GM18870 (cell line): ENCODE data around the gene ADAMTS2.

ENCODE experiments used
- ATAC-seq: cut with Tn5 transposase; IDR thresholded peaks from one replicate; pipeline ENCODE4 v1.9.1; 2021; ENCODE audit warnings: moderate library complexity; ENCODE audit not compliant: unreplicated experiment

ADAMTS2 gene

DNA sequence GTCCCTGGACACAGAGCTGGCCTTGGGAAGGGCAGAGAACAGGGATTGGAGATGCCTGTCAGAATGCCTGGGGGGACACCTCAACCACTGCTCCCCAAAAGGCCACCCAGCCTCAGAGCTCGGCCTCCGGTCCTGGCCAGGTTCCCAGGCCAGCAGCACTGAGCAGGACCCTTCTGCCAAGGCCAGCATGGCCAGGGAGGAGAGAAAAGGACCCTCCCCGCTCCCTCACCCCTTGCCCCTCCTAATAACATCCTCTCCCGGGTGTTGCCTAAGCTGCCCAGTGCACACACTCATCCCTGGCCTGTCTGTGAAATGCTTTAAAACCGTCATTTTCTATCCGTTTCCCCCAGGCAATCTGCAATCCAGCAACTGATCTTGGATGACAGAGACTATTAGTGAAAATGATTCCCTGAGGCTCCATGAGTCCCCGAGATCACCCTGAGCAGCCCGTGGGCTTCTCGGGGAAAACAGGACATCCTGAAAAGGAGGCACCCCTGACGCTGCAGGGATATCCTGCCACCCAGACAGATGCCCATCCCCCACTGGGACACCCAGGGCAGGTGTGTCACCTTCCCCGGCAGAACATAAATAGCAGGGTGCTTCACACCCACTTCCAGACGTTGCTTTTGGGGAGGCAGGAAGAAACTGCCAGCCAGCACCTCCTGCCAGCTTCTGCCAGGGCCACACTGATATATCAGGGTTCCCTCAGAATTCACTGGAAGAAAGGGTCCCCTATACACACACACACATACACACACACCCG, 75.3 kb downstream of the ADAMTS2 start:
- no peak for ATAC-seq

GRCh38 chr5:179268966-179269693, 76.1 kb downstream of the ADAMTS2 start:
- ATAC-seq = no peak

- no peak for ATAC-seq
These were observed 76.8 kb downstream of the ADAMTS2 start for GRCh38 chr5:179268399-179268952.

DNA sequence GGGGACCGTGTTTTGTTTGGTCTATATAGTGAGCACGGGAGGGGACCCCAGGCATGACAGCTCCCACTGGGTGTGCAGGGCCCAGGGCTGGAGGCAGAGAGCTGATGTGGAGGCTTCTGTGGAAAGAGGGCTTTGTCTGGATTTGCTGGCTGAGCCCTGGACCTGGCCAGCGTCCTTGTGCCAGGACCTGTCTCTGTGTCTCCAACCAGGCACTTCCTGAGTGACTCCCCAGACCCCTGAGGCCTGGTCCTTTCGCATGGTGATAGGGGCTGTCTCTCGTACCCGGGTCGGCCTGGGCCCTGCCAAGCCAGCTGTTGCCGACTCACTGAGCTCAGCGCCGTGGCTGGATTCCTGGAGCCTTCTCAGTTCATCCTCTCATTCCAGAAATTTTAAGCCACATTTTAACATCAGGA, 77.6 kb downstream of the ADAMTS2 start:
- no peak for ATAC-seq

- ATAC-seq = no peak
These were observed 78.1 kb downstream of the ADAMTS2 start for GRCh38 chr5:179267071-179267670.

- no peak for ATAC-seq
These were observed 78.8 kb downstream of the ADAMTS2 start for GRCh38 chr5:179266291-179267070.

- no peak for ATAC-seq
These were observed 79.6 kb downstream of the ADAMTS2 start for GRCh38 chr5:179265514-179266290.

DNA sequence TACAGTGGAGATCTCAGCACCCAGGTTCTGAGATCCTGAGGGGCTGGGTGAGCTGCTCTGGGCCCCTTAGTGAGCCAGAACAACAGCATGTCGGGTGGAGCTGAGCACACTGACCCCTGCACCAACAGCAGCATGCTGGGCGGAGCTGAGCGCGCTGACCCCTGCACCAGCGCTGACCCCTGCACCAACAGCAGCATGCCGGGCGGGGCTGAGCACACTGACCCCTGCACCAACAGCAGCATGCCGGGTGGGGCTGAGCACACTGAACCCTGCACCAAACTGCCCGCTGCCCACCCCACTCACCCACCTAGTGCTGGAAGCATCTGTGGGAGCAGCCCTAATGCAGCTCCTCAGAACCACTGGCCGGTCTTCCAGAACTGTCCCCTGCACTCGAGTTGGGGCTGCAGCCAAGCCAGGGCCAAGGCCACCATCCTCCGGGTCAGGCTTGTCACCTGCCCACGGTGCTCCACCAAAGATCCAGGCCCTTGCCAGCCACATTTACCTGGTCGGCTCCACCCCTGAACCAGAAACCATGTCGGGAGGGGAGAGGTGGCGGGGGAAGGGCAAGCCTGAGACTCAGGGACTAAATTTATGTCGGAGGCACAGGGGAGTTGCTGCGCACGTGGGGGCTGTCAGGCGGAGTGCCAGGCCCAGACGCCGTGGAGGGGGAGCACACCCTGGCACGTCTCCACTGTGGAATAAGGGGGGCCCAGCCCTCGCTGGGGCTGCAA, 80.3 kb downstream of the ADAMTS2 start:
- ATAC-seq = no peak

- ATAC-seq = no peak
These were observed 81.0 kb downstream of the ADAMTS2 start for GRCh38 chr5:179264053-179264782.

DNA sequence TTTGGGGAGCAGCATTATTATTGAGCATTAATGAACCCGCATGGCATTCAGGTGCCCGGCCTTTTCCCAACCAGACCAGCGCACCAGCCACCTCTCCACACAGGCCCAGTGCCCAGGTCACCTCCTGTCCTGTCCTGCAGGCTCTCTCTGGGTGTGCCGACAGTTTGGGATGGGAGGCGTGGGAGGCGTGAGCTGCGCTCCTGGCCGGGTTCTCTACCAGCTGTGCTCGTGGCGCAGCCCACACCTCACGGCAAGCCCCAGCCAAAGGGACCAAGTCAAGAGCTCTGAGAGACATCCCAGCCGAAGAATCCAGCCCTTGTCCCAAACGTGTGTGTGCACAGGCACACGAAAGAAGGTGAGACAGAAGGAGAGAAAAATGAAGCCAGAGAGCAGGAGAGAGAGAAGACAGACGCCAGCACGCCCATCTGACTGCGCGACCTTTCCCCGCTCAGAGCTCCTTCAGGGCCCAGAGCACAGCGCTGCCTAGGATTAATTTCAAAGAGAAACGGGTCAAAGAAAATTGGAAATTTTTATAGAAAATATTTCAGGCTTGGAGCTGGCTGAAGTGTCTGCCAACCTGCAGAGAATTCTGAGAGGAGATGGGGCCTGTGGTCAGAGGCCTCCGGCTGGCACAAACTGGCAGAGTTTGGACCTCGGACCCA, 81.7 kb downstream of the ADAMTS2 start:
- no peak for ATAC-seq

DNA sequence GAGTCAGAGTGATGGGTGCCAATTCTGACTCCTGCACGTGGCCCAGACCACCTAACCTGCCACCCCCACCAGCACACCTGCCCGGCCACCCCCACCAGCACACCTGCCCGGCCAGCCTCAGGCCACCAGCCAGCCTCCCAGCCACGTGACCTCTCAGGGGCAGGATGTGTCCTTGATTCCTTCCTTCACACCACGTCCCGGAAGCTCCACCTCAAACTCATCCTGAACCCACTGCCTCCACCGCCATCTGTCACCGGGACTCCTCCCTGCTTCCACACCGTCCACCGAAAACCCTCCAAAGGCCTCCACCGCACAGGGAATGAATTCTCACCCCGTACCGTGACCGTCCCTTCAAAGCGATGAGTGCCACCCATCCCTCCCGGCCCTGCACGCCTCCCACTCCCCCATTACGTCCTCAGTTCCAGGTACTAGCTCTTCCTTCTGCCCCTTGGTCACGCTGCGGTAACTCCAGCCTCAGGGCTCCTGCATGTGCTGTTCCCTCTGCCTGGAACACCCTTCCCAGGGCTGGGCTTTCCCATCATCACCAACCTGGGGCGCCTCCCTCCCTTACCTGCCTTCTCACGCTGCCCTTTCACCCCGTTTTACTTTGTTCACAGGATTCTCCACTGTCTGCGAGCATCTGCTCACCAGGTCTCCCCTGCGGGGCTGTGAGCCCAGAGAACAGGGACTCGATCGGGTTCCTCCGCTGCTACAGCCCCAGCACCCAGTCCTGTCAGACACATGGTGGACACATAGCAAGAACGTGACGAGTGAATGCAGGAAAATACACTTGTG, 82.9 kb downstream of the ADAMTS2 start:
- ATAC-seq = no peak

DNA sequence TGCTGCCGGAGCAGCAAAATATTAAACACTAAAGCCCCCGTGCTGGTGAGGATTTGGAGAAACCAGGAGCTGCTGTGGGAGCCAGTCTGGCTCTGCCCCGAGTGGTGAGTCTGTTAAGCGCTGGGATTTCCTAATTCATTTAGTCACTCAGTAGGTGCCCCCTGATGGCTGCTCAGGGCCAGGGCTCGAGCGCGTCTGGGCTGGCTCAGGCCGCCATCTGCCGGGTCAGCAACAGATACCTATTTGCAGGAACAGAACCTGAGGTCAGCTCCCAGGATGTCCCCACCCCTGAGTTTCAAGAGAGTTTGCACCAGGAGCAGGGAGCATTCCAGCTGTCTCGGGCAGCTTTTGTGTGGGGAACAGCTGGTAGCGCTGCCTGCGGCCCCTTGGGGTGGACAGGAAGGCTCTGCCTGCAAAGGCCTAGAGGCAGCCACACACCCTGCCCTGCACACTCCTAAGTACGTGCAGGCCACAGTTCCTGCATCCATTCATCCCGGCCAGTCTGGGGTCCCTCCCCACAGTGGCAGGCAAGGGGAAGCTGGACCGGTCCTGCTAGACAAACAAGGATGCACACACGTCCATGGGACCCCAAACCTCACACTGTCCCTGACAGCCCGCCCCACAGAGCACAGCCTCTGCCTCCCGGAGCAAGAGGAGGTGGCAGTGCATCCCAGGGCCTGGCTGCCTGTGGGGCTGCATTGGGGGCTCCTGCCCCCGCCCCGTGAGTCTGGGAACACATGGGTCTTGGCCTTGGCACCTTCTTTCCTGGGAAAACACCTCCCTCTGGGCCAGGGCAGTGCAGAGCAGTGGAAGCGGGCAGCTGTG, 83.7 kb downstream of the ADAMTS2 start:
- no peak for ATAC-seq

- no peak for ATAC-seq
These were observed 84.8 kb downstream of the ADAMTS2 start for GRCh38 chr5:179260324-179261070.

DNA sequence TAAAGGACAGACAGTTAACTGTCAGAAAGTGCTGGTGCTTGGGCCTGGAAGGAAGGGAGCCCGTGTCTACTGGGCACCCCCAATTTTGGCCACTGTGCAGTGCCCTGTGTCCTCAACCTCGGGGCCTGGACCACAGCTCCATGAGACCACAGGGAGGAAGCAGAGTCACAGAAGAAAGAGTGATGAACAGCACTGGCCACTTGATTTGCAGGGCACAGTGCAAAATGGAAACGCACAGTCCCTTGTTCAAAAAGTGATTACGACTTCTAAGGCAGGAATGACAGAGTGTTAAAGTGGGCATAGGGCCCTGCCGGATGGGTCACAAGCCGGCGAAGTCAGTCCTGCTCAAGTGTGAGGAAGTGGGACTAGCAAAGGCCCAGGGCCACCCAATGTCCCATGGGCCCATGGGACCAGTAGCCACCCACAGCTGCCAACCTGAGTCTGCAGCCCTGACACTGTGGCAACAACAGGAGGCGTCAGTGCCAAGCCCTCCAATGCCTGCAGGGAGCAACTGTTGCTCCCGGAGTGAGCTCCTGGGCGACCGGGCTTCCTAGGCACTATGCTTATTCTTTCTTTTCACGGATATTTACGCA, 85.4 kb downstream of the ADAMTS2 start:
- ATAC-seq = no peak

- ATAC-seq = no peak
These were observed 86.1 kb downstream of the ADAMTS2 start for GRCh38 chr5:179258922-179259730.
